GM12878 (cell line): ENCODE data around the gene MYL7. TPM values are rescaled to one million over a fixed set of nuclear protein-coding genes. Genes with fewer than 3 reads are reported as not detected.
A peak's percentile ranks its signal among the peaks of the same experiment; 100 is the strongest.

Experiments used
- ATAC-seq: fragments of 200-7000 bp; cut with Tn5 transposase; 3 replicates; pipeline ENCODE4 v1.9.1; 2020; ENCODE audit warnings: mild to moderate bottlenecking, moderate library complexity
- BruUV-seq: library from RNA; stranded (reverse); fragments of 400-500 nt; replicated peaks from 2 replicates; lab custom pipeline; 2021; lab: Mats Ljungman, UMichigan
- CTCF ChIA-PET: fragments of 300-600 bp; sonication (Branson Sonifier 250); formaldehyde crosslinking; extraction: SDS; loops from one replicate; lab custom pipeline; 2021; ENCODE audit warnings: inconsistent platforms; lab: Yijun Ruan, JAX
- POLR2A ChIA-PET: fragments of 350-600 bp; formaldehyde crosslinking; extraction: SDS; loops from one replicate; lab custom pipeline; 2021; ENCODE audit warnings: inconsistent platforms; lab: Charles Lee
- RAD21 ChIA-PET: fragments of 300-600 bp; sonication (Branson Sonifier 250); formaldehyde crosslinking; loops from one replicate; lab custom pipeline; 2023; ENCODE audit warnings: antibody characterized with exemption; ENCODE audit not compliant: unreplicated experiment; lab: Charles Lee
- SMC1A ChIA-PET: fragments of 300-600 bp; sonication (Branson Sonifier 250); formaldehyde crosslinking; loops from one replicate; lab custom pipeline; 2023; ENCODE audit not compliant: unreplicated experiment, uncharacterized antibody; lab: Charles Lee
- DNase-seq: peaks from one replicate; pipeline ENCODE4 v3.0.0-alpha.2; 2011; ENCODE audit warnings: low read depth, low spot score
- FAIRE-seq: peaks from 3 replicates; lab custom pipeline; 2011; peaks lifted over from hg19 to GRCh38; lab: Jason Lieb, UNC
- H2AFZ ChIP-seq: 2 replicates; pipeline ENCODE4 v1.6.0; 2011; ENCODE audit warnings: low read depth, low read length, control low read depth; ENCODE audit not compliant: control insufficient read depth
- H3K27ac ChIP-seq: 2 replicates; pipeline ENCODE4 v1.5.1; 2011; ENCODE audit warnings: control low read depth; ENCODE audit not compliant: control insufficient read depth, insufficient read depth
- H3K27me3 ChIP-seq, 2 experiments: replicated peaks in 1 of 2; 2 replicates each; pipeline versions ENCODE4 v1.6.0 to v1.6.1; 2011; ENCODE audit warnings: low read length in 1 of 2; ENCODE audit not compliant: control insufficient read depth in 2 of 2, insufficient read depth in 2 of 2
- H3K36me3 ChIP-seq, 2 experiments: 2 replicates each; pipeline ENCODE4 v1.5.1; 2011; ENCODE audit warnings: low read length in 1 of 2; ENCODE audit not compliant: control insufficient read depth in 2 of 2, insufficient read depth in 2 of 2
- H3K4me1 ChIP-seq: 2 replicates; pipeline ENCODE4 v1.6.1; 2011; ENCODE audit warnings: mild to moderate bottlenecking, low read length, moderate library complexity, mixed read lengths; ENCODE audit not compliant: control insufficient read depth, insufficient read depth
- H3K4me2 ChIP-seq: 2 replicates; pipeline ENCODE4 v1.6.0; 2011; ENCODE audit warnings: control low read depth; ENCODE audit not compliant: control insufficient read depth, insufficient read depth
- H3K4me3 ChIP-seq: fragments of 200-600 bp; sonication (generic); 2 replicates; pipeline ENCODE4 v1.5.1; 2016
- H3K79me2 ChIP-seq: 2 replicates; pipeline ENCODE4 v1.6.0; 2011; ENCODE audit warnings: low read length; ENCODE audit not compliant: control insufficient read depth, insufficient read depth
- H3K9ac ChIP-seq: 2 replicates; pipeline ENCODE4 v1.8.0; 2011; ENCODE audit warnings: low read length, control low read depth, mixed read lengths; ENCODE audit not compliant: control insufficient read depth, insufficient read depth
- H3K9me3 ChIP-seq: replicated peaks from 3 replicates; pipeline ENCODE4 v1.5.1; 2011; ENCODE audit warnings: mild to moderate bottlenecking, low read length; ENCODE audit not compliant: control insufficient read depth, insufficient read depth
- H4K20me1 ChIP-seq: 2 replicates; pipeline ENCODE4 v1.6.0; 2011; ENCODE audit not compliant: control insufficient read depth, insufficient read depth
- FOS ChIP-seq: IDR thresholded peaks from 3 replicates; pipeline ENCODE4 v1.6.1; 2011; ENCODE audit warnings: borderline replicate concordance; ENCODE audit not compliant: insufficient read length; ENCODE audit errors: extremely low read depth
- FOXK2 ChIP-seq: fragments of 450-650 bp; IDR thresholded peaks from 2 replicates; pipeline ENCODE4 v1.6.1; 2017; ENCODE audit warnings: mild to moderate bottlenecking, moderate library complexity
- HDGF ChIP-seq: fragments of 450-650 bp; IDR thresholded peaks from 2 replicates; pipeline ENCODE4 v1.6.1; 2016; ENCODE audit warnings: antibody characterized with exemption
- KDM1A ChIP-seq: fragments of 200-600 bp; sonication (generic); IDR thresholded peaks from 2 replicates; pipeline ENCODE4 v1.6.1; 2016; ENCODE audit warnings: borderline replicate concordance
- MYB ChIP-seq: fragments of 150-350 bp; IDR thresholded peaks from 2 replicates; pipeline ENCODE4 v1.6.1; 2014; ENCODE audit warnings: mild to moderate bottlenecking, low read depth, low read length, borderline replicate concordance
- POLR2A ChIP-seq: IDR thresholded peaks from 2 replicates; pipeline ENCODE4 v1.6.1; 2011; ENCODE audit warnings: low read depth, mild to moderate bottlenecking, low read length
- SP1 ChIP-seq: IDR thresholded peaks from one replicate; pipeline ENCODE4 v1.6.1; 2011; ENCODE audit warnings: low read depth, low read length
- ZSCAN29 ChIP-seq: fragments of 450-650 bp; IDR thresholded peaks from 2 replicates; pipeline ENCODE4 v1.6.1; 2017; ENCODE audit warnings: mild to moderate bottlenecking, moderate library complexity
- WGBS: methylation state at CpG from one replicate; pipeline ENCODE4 v1.1.6; 2016; ENCODE audit warnings: low lambda C conversion rate; ENCODE audit not compliant: insufficient replicate concordance, insufficient coverage; ENCODE audit errors: missing lambda C conversion rate; 5-methylcytosine and 5-hydroxymethylcytosine counted together
- in situ Hi-C: fragments of 300-500 bp; cut with MboI; formaldehyde crosslinking; loops from 9 replicates; pipeline ENCODE4 v1.14.3; 2018; ENCODE audit warnings: mixed read lengths
- intact Hi-C: fragments of 100-400 bp; cut with micrococcal nuclease; formaldehyde crosslinking; loops from one replicate; pipeline ENCODE4 v1.14.2; 2022; ENCODE audit not compliant: unreplicated experiment
- polyA plus RNA-seq, 11 experiments: library from polyadenylated mRNA; depleted of rRNA in 4 of 11; unstranded in 6 of 11; stranded (reverse) in 5 of 11; fragments of >200 nt; fragmentation: Nextera tagmentation in 4 of 11; fragmentation: Illumina TruSeq in 1 of 11; extraction: Ambion mirVana in 4 of 11; extraction: Trizol in 1 of 11; gene quantifications; 1 replicate in 1 of 11; 2 replicates in 10 of 11; pipeline versions ENCODE4 v1.2.1 to v1.2.3, GENCODE V29; 2011 to 2016; ENCODE audit warnings: inconsistent platforms in 2 of 11, missing spikeins in 2 of 11, low read depth in 1 of 11
- total RNA-seq, 4 experiments: library from RNA; depleted of rRNA in 3 of 4; stranded (reverse); fragments of >200 nt in 3 of 4; fragmentation: Illumina TruSeq in 1 of 4; extraction: Trizol in 1 of 4; gene quantifications; 2 replicates each; pipeline versions ENCODE4 v1.2.1 to v1.2.3, GENCODE V29; 2013 to 2021
- TF ChIP-seq, protein P1 (sequence below): IDR thresholded peaks from 2 replicates; pipeline ENCODE4 v1.6.1; 2012; ENCODE audit warnings: low read depth, low read length, improper control_type of control experiment

MYL7 gene
- total and polyA plus RNA-seq, 10 of the 15 experiments (the other 5 are each of a cell fraction or from before 2014, with no cell fraction given) = 1.9 TPM; not detected in 9

DNA sequence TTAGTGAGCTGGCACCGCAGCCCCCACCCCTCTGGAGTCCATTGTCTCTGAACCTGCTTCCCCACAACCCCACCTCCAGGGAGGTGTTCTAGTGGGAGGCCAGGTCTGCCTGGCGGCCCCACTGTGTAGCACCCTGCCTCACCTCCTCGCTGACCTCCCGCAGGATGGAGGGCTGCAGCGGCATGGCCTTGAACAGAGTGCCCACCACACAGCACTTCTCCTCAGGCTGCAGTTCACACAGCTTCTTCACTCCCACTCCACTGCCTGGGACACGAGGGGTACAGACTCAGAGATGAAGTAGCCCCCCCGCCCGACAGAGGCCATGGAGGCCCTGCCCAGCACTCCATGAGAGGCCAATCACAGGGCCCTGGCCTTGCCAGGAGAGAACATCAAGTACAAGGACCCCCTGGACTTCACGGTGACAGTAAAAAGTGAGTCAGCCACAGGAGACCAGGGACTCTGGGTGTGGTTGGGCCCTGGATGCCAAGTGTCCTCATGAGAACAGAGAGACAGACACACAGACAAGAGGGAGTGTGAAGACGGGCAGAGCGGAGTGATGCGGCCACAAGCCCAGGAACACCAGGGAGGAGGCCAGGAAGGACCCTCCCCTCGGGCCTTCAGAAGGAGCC, 23.2 kb downstream of the MYL7 start:
- POLR2A ChIA-PET = no interaction called here
- no TSS peak for BruUV-seq
- WGBS = 95% methylated on average over 13 of the region's 13 CpGs
- CTCF ChIA-PET = no interaction called here
- no peak for FAIRE-seq
- Histone ChIP-seq H3K79me2 (peaks cover 12% of the 10 kb centered on the region), H2AFZ (no peak overlapping the region), H3K27me3 (no peaks in the 10 kb centered on the region), H3K27ac (no peak overlapping the region), H3K4me2 (no peak overlapping the region), H3K9me3 (no peaks in the 10 kb centered on the region), H4K20me1 (no peaks in the 10 kb centered on the region), H3K36me3 (peaks cover 8 to 12% of the 10 kb centered on the region in 2 experiments; a peak in 3 of 4 replicates), H3K9ac (no peak overlapping the region), H3K4me1 (0 out of 2 replicates have a peak, but pooled peaks cover 3% of the 10 kb centered on the region), H3K4me3 (no peak overlapping the region)
- in situ Hi-C loops (no loop called here), intact Hi-C loops (no loop called here)
- ATAC-seq = no peak
- 0 out of 2 replicates have a peak, but pooled peaks have one; percentile 6 for TF ChIP-seq POLR2A
- TF ChIP-seq SP1 = no peak
- no peak for DNase-seq
- RAD21 ChIA-PET = no interaction called here
- SMC1A ChIA-PET = no interaction called here

GRCh38 chr7:44116789-44117666, 24.1 kb downstream of the MYL7 start:
- H3K27ac ChIP-seq = no peak overlapping the region
- no peaks in the 10 kb centered on the region for H4K20me1 ChIP-seq
- H3K4me1 ChIP-seq = no peaks in the 10 kb centered on the region
- H3K4me2 ChIP-seq = no peak overlapping the region
- no peak overlapping the region for H2AFZ ChIP-seq
- H3K4me3 ChIP-seq = no peak overlapping the region
- ChIA-PET CTCF (interaction anchor here (0.6 kb wide), 1 partner anchor 46 kb away, joined by 3 read pairs; no protein-coding TSS in a partner anchor), RAD21 (no interaction called here), SMC1A (no interaction called here), POLR2A (no interaction called here)
- in situ Hi-C loops = no loop called here
- intact Hi-C loops = no loop called here
- BruUV-seq = no TSS peak
- TF ChIP-seq HDGF (no peak), ZSCAN29 (no peak), FOXK2 (no peak), MYB (no peak), FOS (no peak), KDM1A (no peak), POLR2A (0 out of 2 replicates have a peak, but pooled peaks have one; percentile 23)
- TF ChIP-seq, protein P1, sequence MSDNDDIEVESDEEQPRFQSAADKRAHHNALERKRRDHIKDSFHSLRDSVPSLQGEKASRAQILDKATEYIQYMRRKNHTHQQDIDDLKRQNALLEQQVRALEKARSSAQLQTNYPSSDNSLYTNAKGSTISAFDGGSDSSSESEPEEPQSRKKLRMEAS = no peak
- FAIRE-seq (no peak), ATAC-seq (no peak), DNase-seq (no peak)
- H3K9me3 ChIP-seq = no peaks in the 10 kb centered on the region
- no peak overlapping the region for H3K9ac ChIP-seq
- 86% methylated on average over 25 of the region's 25 CpGs for WGBS
- peaks cover 8 to 12% of the 10 kb centered on the region in 2 experiments; a peak in 3 of 4 replicates for H3K36me3 ChIP-seq
- no peaks in the 10 kb centered on the region for H3K27me3 ChIP-seq
- peaks cover 4% of the 10 kb centered on the region for H3K79me2 ChIP-seq
